Measurements from ENCODE around the gene TNNC1.
A peak's percentile ranks its signal among the peaks of the same experiment; 100 is the strongest.

TNNC1 gene

DNA sequence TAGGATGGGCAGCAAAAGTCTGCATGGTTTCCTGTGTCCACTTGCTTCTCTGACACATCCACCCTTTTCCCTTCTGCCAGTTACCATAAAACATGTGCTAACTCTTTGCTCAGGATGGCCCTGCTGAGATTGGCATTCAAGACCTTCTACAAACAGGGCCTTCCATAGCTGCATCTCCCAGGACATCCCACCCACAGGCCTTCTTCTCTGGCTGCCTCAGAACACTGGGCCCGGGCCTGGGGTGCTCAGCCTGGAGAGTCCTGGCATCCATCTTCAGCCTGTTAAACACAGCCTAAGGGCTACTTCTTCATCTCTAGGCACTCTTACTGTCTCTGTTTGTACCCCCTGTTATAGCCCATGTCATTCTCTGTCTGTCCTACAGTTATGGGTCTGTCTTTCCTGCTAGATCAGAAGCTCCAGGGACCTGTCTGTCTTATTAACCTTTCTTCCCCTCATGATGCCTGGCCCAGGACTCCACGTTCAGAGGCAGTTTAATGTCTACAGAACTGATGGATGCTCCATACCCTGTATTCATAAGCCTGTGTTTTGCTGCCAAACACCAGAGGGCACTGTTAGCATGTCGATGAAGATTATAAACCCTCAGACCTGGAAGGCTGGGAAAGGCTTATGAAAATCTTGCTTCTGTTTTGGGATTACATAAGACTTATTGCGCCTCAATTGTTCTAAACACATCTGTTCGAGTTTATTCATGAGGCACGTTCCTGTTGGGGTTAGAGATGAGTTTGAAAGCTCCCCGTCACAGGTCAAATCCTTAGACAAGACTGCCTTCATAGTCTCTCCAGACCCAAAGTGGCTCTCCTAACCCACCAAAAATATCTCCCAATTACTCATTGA, 25.5 kb downstream of the TNNC1 start:
- peak in 1 of 2 experiments; percentile 11 for DNase-seq

DNA sequence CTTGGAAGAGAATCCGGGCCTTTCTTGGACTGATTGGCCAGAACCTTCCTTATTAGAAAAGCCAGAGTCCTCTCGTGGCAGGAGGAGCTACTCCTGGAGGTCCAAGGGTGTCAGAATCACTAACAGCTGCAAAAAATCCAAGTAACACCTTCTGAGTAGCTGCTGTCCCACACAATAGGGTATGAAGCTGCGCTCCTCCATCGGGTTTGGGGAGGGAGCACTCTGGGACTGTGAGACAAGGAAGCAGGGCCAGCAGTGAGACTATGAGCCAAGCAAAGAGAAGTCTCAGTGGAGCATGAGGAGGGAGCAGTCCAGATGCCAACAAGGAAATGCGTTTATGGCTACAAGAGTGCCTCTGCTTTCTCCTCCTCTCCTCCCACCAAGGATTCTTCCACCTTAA, 30.7 kb downstream of the TNNC1 start:
- no peak for DNase-seq

DNA sequence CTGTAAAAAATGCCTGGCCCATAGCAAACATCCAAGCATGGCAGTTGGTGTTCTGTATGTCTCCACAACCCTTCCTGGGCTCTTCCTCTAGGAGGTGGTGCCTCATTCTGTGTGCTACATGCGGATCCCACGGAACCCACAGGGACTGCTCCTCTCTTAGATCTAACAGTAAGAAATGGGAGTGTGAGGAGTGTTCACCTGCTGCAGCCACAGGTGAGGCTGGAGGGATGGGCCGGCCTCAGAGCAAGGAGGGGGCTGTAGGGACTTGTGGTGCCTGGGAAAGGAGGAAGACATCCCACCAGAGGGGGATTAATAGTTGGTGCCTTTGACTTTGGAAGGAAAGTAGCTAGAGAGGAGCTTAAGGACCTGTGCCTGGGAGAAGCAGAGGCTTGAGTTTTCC, 31.2 kb downstream of the TNNC1 start:
- no peak for DNase-seq

DNA sequence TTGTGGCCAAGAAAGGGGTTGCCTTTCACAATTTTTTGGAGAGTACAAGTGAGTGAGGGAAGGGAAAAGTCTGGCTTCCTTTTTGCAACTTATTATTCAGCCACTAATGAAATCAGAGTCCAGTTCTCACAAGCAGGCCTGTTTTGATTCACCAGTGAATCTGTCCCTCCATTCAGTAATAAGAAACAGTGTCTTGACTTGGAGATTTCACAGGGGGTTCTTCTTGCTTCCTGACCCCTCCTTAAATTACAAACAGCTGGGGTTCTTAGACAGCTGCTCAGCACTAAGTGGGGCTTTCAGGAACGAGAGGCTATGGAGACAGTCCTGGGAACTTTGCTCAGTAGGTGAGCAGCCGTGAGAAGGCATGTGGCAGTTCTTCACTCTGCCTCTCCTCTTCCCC, 33.5 kb downstream of the TNNC1 start:
- no peak for DNase-seq

DNA sequence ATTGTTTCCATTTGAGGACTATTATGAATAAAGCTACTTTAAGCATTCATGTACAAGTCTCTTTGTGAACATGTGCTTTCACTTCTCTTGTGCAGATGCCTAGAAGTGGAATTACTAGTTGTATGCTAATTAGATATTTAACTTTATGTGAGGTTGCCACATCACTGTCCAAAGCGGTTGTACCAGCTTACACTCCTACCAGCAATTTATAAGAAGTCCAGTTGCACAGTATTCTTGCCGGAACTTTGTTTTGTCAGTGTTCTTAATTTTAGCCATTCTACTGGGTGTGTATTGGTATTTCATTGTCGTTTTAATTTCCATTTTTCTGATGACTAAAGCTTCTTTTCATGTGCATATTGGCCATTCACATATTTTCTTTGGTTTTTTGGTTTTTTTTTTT, 38.0 kb downstream of the TNNC1 start:
- DNase-seq, result no peak

DNA sequence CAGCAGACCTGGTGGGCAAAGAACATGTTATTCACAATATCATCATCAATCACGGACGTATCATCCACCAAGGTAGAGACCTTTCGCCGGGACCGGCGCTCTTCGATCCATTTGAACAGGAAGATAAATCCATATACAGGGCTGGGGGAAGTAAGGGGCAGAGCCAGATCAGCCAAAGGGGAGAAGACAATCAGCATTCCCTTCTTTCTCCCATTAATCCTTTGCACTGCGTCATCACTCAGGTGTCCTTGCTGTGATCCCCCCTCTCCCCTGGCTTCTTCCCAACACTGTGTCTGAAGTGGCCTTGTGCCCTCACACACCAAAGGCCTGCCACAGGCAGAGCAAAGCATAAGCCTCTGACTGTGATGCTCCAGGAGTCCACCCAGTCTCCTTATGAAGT, 45.4 kb downstream of the TNNC1 start:
- DNase-seq, result no peak

DNA sequence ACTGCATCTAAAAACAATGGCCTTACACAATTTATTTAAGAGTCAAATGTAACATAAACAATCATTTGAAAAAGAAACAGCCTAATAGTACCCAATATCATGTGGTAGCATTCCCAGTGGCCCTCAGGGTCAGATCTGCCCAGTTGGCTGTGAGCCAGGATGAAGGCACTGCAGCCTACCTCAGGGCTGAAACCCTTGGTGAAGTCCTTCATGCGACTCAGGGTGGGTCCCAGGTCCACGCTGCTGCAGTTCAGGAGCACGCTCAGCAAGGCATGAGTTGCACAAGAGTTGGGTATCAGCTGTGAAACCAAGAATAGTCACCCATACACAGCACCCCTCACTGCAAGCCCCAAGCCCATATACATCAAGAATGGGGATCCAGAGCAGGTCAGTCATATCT, 46.1 kb downstream of the TNNC1 start:
- DNase-seq, result no peak

DNA sequence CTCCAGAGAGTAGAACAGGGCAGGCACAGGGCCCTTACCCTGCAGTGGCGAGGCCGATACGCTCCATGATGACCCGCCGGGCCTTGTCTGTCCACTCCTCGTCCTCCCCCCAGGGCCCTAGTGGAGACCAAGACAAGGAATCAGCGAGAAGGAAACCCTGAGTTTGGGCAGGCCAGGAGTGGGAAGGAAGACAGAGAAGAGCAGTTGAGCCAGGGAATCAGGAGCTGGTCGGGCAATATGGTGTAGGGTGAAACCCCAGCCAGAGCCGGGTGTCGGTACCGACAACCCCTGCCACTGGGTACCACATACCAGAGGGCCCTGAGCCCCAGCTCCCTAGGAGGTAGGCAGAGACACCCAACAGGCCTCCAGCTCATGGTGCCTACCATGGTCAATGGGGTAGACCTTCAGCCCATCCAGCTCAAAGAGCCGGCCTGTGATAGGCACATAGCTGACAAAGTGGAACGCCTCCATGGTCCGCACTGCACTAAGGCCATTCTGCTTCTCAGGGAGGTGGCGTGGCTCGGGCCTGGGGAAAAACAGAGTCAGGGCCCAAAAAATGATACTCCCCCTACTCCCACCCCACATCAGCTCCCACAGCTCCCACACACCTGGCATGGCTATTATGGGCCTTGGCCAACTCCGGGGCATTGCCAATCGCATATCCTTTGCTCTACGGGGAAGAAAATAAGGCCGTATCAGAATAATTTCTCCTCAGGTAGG, 46.9 kb downstream of the TNNC1 start:
- no peak for DNase-seq

DNA sequence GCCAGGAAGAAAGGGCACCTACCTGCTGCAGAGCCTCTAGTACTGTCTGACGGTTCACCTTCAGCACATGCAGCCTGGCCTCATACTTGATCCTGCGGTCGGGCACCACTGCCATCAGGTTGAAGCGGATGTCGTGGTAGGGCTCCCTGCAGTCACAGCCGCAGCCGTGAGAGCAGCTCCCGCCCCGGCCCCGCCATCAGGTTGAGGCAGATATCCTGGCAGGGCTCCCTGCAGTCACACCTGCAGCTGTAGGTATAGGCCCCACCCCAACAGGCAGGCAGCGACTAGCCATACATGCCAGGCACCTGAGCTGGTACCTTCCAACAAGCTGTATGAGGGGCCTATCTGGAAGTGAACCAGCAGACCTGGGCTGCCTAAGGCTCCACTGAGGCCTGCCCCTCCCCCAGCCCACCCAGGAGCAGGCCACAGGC, 47.6 kb downstream of the TNNC1 start:
- no peak for DNase-seq

DNA sequence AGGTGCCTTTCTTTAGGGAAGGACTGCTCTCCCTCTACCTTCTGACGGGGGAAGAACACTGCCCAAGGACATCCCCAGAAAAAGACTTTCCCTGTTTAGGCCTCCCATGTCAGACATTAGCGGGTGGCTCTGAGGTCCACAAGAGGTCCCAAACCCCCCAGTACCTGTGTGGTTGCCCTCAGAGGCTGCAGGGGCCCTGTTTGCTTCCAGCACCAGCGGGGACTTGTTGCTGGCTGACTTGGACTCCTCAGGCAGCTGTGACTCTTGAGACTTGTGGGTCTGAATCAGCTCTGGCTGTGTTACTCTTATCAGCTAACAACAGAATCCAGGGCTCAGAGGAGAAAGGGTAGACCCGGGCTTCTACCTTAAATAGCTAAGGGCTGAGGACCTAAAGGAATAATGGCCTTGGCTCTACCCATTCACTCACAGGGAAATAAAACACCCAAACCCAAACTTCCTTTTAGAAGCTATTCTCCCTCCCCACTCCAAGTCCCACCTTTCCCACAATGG, 48.2 kb downstream of the TNNC1 start:
- no peak for DNase-seq

DNA sequence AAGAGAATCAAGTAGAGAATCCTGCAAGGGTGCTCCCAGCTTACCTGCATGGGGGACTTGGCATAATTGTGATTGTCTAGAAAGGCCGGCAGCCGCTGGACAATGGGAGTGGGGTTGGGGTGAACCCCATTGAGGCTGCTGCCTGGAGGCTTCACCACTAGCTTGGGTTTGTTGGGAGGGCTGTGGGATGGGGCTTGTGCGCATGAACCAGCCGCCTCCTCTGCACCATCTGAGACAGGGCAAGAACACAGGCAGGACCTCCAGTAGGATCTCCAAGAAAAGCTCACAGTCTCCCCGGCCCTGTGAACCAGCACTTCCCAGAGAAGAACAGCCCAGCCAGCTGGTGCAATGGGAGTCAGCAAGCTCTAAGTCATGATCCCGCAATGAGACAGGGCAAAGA, 48.8 kb downstream of the TNNC1 start:
- DNase-seq, result no peak

DNA sequence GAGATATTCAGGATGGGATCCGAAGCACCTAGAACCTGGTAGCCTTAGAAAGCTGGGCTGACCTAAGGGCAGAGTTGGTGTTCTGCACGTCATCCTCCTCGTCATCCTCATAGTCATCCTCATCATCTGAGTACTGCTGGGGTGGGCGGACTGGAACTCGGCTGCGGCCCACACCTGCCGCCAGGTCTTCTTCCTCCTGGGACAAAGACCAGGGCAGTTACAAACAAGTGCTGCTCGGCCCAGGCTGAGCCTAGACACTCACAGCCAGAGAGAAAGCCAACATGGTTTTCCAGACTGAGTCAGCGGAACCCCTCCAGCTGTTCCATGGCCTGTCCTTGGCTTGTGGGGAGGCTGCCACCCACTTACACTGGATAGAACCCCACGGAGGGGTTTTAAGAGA, 49.5 kb downstream of the TNNC1 start:
- DNase-seq, result no peak

DNA sequence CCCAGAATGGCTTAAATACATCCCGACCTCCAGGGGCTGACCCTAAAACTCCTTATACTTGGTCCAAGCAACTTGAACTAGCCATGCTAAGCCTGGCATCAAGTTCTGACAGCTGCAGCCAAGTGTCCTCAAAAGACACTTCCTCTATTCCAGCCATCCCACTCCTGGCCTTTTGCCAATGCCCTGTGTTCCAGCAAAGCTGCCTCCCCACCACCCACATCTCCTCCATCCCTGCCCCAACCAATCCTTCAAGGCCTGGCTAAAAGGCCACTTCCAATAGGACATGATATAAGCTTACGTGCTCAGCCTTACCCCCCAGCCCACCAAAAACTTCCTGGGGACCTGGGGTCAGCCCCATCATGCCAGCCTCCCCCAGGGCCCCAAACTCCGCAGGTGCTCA, 49.9 kb downstream of the TNNC1 start:
- no peak for DNase-seq

DNA sequence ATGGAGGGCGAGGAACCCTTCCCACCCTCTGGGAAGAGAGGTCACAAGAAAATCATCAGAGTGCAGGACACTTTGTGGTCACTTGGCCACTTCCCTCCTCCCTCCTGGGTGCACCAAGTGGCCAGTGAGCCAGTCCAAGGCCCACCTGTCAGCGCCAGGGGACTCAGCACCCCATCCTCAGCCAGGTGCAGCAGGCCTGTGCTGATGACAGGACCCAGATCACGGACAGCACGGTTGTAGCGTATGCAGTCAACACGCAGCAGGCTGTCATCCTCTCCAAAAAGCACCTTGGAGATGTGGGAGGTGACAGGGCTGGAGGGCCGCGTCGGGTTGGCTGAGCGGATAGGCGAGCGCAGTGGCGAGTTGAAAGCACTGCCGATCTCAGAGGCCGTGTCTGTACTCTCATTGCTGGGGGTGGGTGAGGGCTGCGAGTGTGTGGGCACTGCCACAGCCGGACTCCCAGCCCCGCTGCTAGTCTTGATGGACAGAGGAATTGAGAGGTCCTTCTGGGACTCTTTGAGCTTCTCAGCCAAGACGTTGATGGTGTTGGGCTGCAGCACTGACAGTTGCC, 50.5 kb downstream of the TNNC1 start:
- DNase-seq, result no peak

DNA sequence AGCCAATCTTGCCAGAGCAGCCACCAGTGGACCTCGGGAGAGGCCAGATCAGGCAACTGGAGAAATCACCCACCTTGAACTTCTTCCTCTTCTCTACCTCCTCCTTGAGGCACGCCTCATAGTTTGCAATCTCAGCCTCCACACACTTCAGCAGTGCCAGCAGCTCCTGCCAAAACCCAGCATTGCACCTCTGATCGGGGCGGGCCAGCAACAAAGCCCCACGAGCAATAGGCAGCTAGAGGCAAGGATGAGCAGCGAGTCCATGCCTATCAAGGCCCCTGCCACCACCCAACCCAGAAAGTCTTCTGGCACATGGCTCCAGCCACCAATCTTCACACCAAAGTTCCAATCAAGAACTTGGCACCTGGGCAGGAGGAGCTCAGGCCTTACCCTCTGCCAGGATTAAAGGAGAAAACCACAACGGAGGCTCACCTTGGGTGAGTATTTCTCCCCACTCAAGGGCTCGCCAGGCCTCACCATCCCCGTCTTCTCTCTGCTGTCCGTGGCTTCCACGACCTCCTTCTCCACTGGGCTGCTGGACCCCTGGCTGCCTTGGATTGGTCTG, 51.1 kb downstream of the TNNC1 start:
- DNase-seq, result no peak

DNA sequence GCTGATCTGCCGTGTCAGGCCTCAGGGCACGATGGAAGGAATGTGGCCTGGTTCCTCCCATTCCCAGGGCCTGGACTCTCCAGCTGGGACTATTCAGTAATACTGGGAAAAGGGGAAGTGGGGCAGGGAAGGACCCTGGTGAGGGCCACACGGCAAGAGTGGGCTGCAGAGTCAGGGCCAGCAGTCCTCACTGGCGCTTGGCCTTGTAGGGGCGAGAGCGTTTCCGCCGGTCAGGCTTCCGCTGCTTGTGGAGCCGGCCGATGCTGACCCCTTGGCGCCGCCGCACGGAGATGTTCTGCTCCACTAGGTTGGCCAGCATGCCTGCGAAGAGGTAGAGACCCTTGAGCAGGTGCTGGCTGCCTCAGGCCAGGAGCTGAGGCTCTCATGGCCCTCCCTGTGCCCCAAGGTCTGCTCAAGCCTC, 51.7 kb downstream of the TNNC1 start:
- no peak for DNase-seq

DNA sequence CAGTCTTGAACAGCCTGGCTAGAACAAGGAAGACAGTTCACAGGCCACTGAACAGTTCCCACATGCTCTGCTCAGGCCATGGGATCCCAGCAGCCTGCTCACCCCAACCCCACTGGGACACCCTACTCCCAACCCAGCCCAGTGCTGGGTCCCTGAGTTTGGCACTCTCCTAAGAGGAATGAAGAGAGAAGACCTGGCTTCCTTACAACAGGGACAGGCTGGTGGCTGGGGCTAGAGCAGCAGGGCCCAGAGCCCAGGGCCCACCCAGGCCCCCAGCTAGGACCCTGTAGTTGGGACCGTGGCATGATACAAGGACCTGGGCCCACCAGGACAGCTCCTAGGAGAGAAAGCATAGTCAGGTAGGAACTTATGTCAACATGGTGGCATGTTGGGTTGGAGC, 52.3 kb downstream of the TNNC1 start:
- DNase-seq, result no peak
